GM10266 (cell line): ENCODE measurements around the gene KRTAP5-5.
"Not testable (repeated sequence)": the region's sequence is repeated elsewhere in the genome, so short reads cannot be mapped to it uniquely, and the experiment has no call there.

ENCODE experiments used
- DNase-seq: peaks from one replicate; pipeline ENCODE4 v3.0.0; 2012; ENCODE audit errors: extremely low spot score
- TF ChIP-seq, protein P1 (sequence below): IDR thresholded peaks from 2 replicates; pipeline ENCODE4 v1.5.1; 2012; ENCODE audit warnings: mild to moderate bottlenecking, low read depth; ENCODE audit not compliant: control insufficient read depth, insufficient read depth; ENCODE audit errors: missing control alignments

Gene KRTAP5-5

DNA sequence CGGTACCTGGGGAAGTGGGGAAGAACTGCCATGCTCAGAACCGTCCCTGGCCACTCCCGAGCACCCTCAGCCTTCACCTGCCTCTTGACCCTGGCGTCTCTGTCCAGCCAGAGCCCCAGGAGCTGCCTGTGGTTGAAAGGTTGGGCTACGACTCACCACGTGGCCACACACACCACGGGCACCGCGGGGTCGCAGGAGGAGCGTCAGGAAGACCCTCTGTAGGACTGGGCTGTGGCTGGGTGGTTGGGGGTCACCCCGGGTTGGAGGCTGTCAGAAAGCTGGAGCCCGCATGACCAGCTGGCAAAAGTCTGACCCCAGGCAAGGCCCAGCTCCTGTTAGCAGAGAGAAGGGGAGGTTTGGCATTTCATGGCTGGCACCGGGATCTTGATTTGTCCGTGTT, 11.5 kb downstream of the KRTAP5-5 start:
- TF ChIP-seq, protein P1, sequence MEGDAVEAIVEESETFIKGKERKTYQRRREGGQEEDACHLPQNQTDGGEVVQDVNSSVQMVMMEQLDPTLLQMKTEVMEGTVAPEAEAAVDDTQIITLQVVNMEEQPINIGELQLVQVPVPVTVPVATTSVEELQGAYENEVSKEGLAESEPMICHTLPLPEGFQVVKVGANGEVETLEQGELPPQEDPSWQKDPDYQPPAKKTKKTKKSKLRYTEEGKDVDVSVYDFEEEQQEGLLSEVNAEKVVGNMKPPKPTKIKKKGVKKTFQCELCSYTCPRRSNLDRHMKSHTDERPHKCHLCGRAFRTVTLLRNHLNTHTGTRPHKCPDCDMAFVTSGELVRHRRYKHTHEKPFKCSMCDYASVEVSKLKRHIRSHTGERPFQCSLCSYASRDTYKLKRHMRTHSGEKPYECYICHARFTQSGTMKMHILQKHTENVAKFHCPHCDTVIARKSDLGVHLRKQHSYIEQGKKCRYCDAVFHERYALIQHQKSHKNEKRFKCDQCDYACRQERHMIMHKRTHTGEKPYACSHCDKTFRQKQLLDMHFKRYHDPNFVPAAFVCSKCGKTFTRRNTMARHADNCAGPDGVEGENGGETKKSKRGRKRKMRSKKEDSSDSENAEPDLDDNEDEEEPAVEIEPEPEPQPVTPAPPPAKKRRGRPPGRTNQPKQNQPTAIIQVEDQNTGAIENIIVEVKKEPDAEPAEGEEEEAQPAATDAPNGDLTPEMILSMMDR: no peak
- DNase-seq: no peak

DNA sequence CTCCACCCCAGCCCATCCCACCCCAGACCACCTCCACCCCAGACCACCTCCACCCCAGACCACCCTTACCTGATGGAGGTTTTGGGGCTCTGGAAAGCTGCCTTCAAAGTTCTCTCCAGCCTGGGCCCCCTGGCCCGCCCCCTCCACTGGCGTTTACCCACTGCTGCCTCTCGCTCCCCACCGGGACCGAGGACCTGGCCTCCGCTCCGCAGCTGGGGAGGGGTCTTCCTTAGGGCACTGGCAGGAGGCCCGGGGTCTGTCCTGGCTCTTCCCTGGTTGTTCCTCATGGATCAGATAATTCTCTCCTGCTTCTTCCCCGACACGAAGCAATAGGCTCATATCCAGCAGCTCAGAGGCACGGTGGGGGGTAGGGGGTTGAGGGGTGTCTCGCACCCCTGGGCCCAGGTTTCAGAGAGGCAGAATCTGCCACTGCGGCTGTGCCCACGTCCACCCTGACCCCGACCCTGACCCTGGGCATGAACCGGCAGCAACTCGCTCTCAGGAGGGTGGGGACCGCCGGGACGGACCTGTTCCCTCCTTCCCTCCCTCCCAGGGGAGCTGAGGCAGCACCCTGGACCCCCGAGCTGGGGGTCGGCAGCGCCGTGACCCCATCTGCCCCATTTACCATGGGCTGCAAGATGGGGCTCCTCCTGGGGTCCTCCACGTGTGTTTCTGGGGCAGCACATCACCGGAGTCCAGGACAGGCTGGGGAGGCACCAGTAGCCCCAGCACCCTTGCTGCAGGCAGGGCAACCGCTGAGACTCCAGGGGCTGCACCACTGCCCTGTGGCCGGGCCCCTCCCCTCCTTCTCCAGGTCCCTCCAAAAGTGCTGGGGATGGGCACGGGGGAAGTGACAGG, 12.9 kb downstream of the KRTAP5-5 start:
- TF ChIP-seq, protein P1: no peak
- no peak for DNase-seq

DNA sequence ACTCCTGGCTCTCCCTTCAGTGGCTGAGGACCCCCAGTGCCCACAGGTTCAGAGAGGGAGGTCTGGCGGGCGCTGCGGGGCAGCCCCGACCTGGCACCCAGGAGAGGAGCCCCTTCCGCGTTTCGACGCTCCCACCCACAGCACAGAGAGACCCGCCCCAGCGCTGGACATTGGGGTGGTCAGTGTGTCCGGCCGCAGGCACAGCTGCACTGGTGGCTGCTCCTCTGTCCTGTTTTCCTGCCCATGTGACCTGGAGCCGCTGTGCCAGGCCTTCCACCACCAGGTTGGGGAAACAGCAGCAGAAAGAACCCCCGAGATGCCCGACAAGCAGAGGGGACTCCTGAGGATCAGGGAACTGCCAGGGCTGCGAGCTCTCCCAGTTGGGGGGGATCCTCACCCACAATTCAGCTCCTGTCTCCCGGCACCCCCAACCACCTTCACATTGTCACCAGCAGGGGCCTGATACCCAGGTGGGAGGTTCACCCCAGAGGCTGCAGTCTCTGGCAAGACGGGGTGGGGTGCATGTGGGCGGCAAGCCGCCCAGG, 13.6 kb downstream of the KRTAP5-5 start:
- TF ChIP-seq, protein P1: no peak
- DNase-seq: no peak

DNA sequence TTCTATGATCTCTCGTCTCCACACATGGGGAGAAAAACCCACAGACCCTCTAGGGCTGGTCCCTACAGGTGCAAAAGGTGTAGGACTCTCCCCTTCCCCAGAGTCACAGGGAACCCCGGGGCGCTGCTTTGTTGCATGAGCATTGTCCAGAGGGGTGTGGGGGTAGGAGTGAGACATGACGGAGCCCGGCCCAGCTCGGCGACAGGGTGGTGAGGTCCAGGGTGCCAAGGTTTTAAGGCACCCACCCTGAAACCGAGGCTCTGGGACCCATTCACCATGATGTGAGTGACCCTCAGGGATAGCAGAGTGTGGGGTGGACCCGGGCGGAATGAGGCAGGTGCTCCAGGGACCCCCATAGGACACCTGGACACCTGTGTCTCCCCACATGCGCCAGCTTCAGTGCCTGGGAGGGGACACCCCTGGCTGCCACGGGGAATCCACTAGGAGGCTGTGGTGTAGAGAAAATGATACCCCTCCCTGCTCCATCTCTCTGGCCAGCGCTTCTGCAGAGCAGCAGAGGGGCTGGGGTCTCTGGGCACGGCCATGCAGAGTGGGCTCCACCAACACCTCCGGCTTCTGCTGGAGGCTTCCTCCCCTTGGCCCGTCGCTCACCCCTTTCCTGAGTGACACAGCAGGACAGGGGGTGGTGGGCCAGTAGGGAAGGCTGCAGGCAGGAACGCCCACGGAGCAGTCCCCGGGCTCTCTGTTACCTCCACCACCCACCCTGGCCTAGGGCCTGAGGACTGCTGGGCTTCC, 15.2 kb downstream of the KRTAP5-5 start:
- TF ChIP-seq, protein P1: no peak
- no peak for DNase-seq

DNA sequence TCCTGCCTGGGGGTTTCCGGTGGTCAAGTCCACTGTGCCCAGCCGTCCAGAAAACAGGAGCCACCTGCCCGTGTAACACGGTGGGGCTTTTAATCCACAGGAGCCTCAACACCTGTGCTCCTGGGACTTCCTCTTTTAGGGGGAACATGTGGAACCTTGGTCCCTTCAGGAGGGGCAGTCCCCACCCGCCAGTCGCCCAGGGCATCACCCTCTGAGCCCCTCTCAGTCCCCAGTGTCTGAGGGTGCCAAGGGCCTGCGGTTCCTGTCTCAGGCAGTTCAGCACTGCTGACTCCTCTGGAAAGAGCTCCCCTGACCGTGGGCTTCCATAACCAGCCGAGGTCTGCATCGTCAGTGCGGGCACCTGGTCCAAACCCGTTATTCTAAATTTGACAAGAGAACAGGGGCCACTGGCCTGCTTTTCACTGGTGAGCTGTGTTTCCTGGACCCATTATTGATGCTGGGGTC, 15.8 kb downstream of the KRTAP5-5 start:
- TF ChIP-seq, protein P1: no peak

DNA sequence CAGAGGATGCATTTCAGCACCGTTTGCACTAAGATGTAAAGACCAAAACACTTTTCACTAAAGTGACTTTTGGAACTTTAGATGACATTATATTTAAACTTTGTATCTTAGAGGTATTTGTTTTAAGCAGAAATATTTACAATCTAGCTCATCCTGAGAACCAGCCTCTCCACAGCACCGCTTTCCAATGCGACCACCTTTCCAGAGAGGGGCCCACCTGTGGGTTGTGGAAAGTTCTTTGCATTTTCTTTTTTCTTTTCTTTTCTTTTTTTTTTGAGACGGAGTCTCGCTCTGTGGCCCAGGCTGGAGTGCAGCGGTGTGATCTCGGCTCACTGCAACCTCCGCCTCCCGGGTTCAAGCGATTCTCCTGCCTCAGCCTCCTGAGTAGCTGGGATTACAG, 17.0 kb downstream of the KRTAP5-5 start:
- not testable (repeated sequence) for DNase-seq

More for the DNA sequence above, 15.8 kb downstream of the KRTAP5-5 start:
- no peak for DNase-seq

DNA sequence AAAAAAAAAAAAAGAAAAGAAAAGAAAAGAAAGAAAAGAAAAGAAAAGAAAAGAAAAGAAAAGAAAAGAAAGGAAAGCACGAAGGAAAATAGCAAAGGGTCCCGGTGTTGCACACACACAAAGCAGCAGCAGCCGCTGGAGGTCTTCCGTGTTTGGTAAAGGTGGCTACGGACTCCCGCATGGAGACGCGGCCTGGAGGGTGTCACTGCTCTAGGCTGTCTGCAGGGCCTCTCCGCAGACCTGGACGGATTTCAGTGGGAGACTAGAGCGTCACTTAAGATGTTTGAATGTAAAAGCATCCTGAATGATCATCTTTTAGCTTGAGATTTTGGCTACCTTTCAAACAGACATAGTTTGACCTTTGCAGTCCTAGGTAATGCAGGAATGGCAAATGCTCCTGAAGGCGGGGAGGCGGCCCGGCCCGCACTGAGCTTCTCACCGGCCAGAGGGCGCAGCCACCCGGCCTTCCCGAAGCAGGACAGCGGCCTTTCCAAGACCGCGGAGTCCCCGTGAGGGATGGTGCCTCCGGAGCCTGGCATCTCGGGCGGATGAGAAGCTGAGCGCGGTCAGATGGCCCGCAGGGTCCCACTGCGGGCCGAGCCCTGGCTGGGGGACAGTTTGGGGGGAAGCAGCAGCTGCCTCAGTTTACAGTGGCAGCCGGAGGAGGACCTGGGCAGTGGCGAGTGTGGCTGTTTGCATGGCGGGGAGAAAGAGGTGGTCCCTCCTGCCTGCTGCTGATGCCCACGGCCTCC, 18.5 kb downstream of the KRTAP5-5 start:
- no peak for DNase-seq
- TF ChIP-seq, protein P1: no peak
